Chondrocyte (in vitro differentiated cells): ENCODE measurements around the gene BST1. TPM values are rescaled to one million over a fixed set of nuclear protein-coding genes. Genes with fewer than 3 reads are reported as not detected.

ENCODE experiments used
- DNase-seq: peaks from one replicate; pipeline ENCODE4 v3.0.0; 2021; ENCODE audit warnings: mixed read lengths, low spot score
- H3K27ac Mint-ChIP-seq: one replicate; pipeline ENCODE4 v1.8.0; 2021; ENCODE audit warnings: mild to moderate bottlenecking, moderate library complexity, mixed read lengths; ENCODE audit not compliant: unreplicated experiment
- H3K27me3 Mint-ChIP-seq: 2 replicates; pipeline ENCODE4 v1.8.0; 2021; ENCODE audit warnings: low read depth, mixed read lengths
- H3K36me3 Mint-ChIP-seq: 2 replicates; pipeline ENCODE4 v1.8.0; 2021; ENCODE audit warnings: low read depth, mixed read lengths
- H3K4me1 Mint-ChIP-seq: 2 replicates; pipeline ENCODE4 v1.8.0; 2021; ENCODE audit warnings: low read depth, mild to moderate bottlenecking, mixed read lengths
- H3K4me3 Mint-ChIP-seq: one replicate; pipeline ENCODE4 v1.8.0; 2021; ENCODE audit warnings: mild to moderate bottlenecking, moderate library complexity, mixed read lengths; ENCODE audit not compliant: unreplicated experiment
- H3K9me3 Mint-ChIP-seq: 2 replicates; pipeline ENCODE4 v1.8.0; 2021; ENCODE audit warnings: low read depth, mixed read lengths
- total RNA-seq: library from RNA; stranded (reverse); gene quantifications from 3 replicates; pipeline ENCODE4 v1.2.1, GENCODE V29; 2021
- TF ChIP-seq, protein P1 (sequence below): fragments of 200-600 bp; sonication (generic); IDR thresholded peaks from 2 replicates; pipeline ENCODE4 v1.5.0; 2021; ENCODE audit warnings: antibody characterized with exemption, mild to moderate bottlenecking, moderate library complexity

The BST1 gene
- total RNA-seq, 1 donor from 2014 or later: 0.45 TPM

GRCh38 chr4:15736514-15737050, 33.7 kb downstream of the BST1 start:
- peaks cover 3% of the 10 kb centered on the region for H3K36me3 Mint-ChIP-seq
- no peak overlapping the region for H3K4me3 Mint-ChIP-seq
- H3K9me3 Mint-ChIP-seq: peaks cover 6% of the 10 kb centered on the region
- TF ChIP-seq, protein P1, sequence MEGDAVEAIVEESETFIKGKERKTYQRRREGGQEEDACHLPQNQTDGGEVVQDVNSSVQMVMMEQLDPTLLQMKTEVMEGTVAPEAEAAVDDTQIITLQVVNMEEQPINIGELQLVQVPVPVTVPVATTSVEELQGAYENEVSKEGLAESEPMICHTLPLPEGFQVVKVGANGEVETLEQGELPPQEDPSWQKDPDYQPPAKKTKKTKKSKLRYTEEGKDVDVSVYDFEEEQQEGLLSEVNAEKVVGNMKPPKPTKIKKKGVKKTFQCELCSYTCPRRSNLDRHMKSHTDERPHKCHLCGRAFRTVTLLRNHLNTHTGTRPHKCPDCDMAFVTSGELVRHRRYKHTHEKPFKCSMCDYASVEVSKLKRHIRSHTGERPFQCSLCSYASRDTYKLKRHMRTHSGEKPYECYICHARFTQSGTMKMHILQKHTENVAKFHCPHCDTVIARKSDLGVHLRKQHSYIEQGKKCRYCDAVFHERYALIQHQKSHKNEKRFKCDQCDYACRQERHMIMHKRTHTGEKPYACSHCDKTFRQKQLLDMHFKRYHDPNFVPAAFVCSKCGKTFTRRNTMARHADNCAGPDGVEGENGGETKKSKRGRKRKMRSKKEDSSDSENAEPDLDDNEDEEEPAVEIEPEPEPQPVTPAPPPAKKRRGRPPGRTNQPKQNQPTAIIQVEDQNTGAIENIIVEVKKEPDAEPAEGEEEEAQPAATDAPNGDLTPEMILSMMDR: no peak
- H3K4me1 Mint-ChIP-seq: peaks cover 8% of the 10 kb centered on the region
- H3K27me3 Mint-ChIP-seq: no peaks in the 10 kb centered on the region
- DNase-seq: no peak
- H3K27ac Mint-ChIP-seq: no peak overlapping the region

DNA sequence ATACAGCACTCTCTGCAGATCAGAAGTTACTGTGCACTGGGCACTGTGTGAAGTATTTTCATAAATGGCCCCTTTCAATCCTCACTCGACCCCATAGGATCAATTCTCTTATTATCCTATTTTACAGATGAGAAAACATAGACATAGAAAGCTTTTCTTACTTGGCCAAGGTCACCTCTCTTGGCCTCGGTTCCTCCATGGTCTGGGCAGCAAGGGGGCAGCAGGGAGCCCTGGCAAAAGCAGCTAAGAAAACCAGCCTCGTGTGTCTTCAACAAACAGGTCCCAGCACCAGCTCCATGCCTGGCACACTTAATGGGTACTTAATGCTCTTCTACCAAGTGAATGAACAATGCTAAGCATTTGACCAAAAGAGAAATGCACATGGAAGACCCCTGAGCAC, 34.4 kb downstream of the BST1 start:
- peaks cover 8% of the 10 kb centered on the region for H3K4me1 Mint-ChIP-seq
- H3K4me3 Mint-ChIP-seq: no peak overlapping the region
- TF ChIP-seq, protein P1: peak; percentile 7
- no peak for DNase-seq
- no peaks in the 10 kb centered on the region for H3K27me3 Mint-ChIP-seq
- H3K27ac Mint-ChIP-seq: no peak overlapping the region
- peaks cover 8% of the 10 kb centered on the region for H3K9me3 Mint-ChIP-seq
- peaks cover 3% of the 10 kb centered on the region for H3K36me3 Mint-ChIP-seq

GRCh38 chr4:15738877-15739276, 36.0 kb downstream of the BST1 start:
- Mint-ChIP-seq H3K4me3 (no peak overlapping the region), H3K36me3 (peaks cover 4% of the 10 kb centered on the region), H3K27ac (peak overlapping the region; percentile 53), H3K4me1 (peaks cover 8% of the 10 kb centered on the region), H3K9me3 (peaks cover 13% of the 10 kb centered on the region), H3K27me3 (no peaks in the 10 kb centered on the region)
- TF ChIP-seq, protein P1: no peak
- DNase-seq: no peak

DNA sequence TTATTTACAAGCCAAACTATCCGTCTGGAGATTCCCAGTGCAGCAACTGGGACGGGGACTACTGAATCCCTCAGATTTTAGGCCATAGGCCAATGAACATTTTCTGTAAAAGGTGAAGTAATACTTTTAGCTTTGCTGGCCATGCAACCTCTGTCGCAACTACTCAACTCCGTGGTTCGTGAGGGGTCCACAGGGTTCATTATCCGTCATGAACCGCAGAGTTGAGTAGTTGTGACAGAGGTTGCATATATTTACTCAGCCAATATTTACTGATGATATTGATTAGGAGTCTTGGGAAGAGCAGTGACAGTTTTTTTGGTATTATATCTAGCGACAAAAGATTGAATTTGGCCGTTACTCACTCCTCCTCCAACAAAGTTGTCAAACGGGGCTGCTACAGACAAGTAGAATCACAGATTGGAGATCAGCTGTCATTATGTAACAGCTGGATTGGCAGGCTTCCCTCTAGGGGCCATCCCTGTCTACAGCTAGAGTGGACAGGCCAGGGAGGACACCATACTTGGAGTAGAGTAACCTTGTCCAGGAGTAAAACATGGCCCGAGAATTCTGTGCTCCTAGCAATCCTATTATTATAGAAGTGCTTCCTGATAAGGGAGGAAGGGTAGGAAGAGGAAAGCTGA, 38.0 kb downstream of the BST1 start:
- H3K4me1 Mint-ChIP-seq: peaks cover 12% of the 10 kb centered on the region
- DNase-seq: no peak
- peaks cover 4% of the 10 kb centered on the region for H3K36me3 Mint-ChIP-seq
- TF ChIP-seq, protein P1: no peak
- H3K27ac Mint-ChIP-seq: no peak overlapping the region
- peaks cover 13% of the 10 kb centered on the region for H3K9me3 Mint-ChIP-seq
- H3K27me3 Mint-ChIP-seq: no peaks in the 10 kb centered on the region
- no peak overlapping the region for H3K4me3 Mint-ChIP-seq

DNA sequence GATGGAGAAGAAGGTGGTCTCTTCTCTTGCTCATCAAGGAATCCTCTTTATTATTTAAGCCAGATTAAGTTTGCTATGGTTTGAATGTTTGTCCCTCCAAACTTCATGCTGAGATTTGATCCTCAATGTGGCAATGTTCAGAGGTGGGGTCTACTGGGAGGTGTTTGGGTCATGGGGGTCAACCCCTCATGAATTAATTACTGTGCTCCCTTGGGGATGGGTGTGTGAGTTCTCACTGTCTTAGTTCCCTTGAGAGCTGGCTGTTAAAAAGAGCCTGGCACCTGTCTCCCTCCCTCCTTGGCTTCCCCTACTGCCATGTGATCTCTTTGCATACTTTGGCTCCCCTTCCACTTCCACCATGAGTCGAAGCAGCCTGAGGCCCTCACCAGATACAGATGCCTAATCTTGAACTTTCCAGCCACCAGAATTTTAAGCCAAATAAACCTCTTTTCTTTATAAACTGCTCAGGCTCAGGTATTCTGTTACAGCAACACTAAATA, 39.3 kb downstream of the BST1 start:
- Mint-ChIP-seq H3K27ac (no peak overlapping the region), H3K27me3 (no peaks in the 10 kb centered on the region), H3K4me3 (no peak overlapping the region), H3K4me1 (peaks cover 12% of the 10 kb centered on the region), H3K9me3 (peaks cover 17% of the 10 kb centered on the region), H3K36me3 (peaks cover 4% of the 10 kb centered on the region)
- DNase-seq: no peak
- TF ChIP-seq, protein P1: no peak
